EL (cell line): ENCODE results near the gene MBD3L3.
A peak's percentile ranks its signal among the peaks of the same experiment; 100 is the strongest.
"Not testable (repeated sequence)": the region's sequence is repeated elsewhere in the genome, so short reads cannot be mapped to it uniquely, and the experiment has no call there.

Experiments used
- DNase-seq: peaks from one replicate; pipeline ENCODE4 v3.0.0-alpha.2; 2016

MBD3L3 gene

DNA sequence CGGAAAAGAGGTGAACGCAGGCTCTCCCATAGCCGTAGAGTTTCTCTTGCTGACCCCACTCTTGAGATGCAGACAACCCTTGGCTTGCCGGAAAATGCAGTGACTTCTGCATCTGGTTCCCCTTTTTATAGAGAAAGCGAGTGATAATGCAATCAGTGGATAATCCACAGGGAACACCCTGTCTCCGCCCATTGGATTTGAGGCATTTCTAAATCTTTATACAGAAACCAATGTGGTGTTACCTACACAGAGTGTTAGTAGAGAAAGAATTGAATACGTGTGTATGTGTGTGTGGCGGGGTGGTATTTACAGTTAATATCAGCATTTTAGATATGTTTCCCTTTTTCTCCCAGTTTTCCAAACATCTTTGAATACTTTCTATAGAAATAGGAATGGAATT, at the start of gene MBD3L3:
MBD3L3 (minus strand) TSS at position 101 of the 400 bp plus-strand sequence; CDS start at position 30, 71 bp downstream.
- DNase-seq = not testable (repeated sequence)

DNA sequence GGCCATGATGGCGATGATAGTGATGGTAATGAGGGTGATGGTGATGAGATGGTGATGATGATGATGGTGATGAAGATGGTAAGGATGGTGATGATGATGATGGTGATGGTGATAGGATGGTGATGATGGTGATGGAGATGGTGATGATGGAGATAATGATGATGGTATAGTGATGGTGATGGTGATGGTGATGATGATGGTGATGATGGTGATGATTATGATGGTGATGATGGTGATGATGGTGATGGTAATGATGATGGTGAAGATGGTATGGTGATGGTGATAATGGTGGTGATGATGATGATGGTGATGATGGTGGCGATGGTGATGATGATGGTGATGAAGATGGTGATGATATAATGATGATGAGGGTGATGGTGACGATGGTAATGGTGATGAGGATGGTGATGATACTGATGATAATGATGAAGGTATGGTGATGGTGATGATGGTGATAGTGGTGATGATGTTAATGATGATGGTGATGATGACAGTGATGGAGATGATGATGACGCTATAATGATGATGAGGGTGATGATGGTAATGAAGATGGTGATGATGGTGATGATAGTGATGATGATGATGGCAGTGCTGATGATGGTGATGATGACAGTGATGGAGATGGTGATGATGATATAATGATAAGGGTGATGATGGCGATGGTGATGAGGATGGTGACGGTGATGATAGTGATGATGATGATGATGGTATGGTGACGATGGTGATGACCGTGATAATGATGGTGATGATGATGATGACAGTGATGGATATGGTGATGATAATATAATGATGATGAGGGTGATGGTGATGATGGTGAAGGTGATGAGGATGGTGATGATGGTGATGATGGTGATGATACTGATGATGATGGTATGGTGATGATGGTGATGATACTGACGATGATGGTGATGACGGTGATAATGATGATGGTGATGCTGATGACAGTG, 48.5 kb upstream of the MBD3L3 start:
- no peak for DNase-seq

DNA sequence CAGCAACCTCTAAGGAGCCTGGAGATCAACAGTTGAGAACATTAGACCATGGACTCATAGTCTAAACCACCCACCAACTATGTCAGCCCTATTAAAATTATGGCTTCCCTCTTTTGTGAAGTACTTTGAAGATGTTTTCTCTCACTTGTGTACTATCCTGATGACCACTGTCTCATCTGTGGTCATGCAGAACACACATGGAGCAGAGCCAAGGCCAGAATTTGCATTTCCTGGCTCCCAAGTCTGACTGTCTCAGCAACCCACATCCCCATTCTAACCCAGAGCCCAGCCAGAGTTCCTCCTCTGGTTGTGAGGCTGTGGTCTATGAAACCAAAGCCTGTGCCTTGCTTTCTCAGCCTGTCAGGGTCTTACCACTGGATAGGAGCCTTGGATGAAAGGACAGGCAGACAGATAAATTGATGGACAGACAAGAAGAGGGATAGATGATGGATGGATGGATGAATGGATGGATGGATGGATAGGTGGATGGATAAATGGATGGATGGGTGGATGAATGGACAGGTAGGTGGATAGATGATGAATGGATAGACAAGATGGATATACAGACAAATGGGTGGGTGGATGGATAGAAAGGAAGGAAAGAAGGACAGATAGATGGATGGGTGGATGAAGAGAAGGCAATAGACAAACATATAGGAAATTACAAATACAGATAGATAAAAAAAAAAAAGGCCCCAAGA, 46.4 kb upstream of the MBD3L3 start:
- DNase-seq = no peak

- no peak for DNase-seq
Observed at GRCh38 chr19:7101498-7102253, 43.2 kb upstream of the MBD3L3 start.

DNA sequence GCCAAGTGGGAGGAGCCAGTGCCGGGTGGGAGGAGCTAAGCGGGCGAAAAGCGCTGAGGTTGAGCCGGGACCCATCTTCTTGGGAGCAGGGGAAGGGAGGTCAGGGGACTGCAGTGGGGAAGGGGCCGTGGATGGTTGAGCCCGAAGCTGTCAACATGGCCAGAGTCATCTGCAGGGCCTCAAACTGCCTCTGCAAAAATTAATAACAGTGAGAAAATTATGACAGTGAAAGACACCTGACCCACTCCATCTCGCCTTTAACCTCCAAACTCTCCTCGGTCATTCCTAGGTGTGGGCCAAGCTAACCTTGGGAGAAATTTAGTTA, 41.1 kb upstream of the MBD3L3 start:
- no peak for DNase-seq

GRCh38 chr19:7098701-7099596, 40.5 kb upstream of the MBD3L3 start:
- DNase-seq = peak; percentile 92

- no peak for DNase-seq
Observed at GRCh38 chr19:7098096-7098495, 39.6 kb upstream of the MBD3L3 start.

DNA sequence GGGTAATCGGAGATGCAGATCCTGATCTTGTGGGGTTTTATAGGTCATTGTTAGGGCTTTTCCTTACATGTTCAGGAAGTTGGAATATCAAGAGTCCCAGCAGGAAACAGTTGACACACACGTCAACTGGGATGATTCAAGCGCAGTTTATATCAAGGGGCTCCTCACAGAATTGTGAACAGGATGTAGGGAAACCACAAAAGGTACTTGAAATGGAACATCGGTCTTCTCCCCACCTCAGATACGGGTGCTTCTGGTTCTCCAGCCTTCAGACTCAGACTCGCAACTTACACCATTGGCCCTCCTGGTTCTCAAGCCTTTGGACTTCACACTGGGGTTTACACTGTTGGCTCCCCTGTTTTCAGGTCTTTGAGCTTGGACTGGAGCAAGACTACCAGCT, 30.5 kb upstream of the MBD3L3 start:
- DNase-seq = no peak

- no peak for DNase-seq
Observed at GRCh38 chr19:7083076-7083956, 24.8 kb upstream of the MBD3L3 start.

- no peak for DNase-seq
Observed at GRCh38 chr19:7078008-7078407, 19.5 kb upstream of the MBD3L3 start.

DNA sequence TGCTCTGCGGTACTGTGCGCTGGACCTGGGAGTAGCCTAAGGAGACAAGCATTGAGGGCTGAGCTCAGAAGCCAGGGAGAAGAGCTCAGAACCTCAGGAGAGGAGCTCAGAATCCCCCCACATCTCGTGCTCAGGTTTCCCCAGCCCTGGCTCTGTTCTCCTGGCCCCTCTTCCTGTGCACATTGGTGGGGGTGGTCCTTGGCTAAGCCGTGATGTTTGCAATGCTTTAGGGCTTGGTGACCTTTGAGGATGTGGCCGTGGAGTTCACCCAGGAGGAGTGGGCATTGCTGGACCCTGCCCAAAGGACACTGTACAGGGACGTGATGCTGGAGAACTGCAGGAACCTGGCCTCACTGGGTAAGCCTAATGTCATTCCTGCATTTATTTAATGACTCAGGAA, 17.7 kb upstream of the MBD3L3 start:
- no peak for DNase-seq

- DNase-seq = no peak
Observed at GRCh38 chr19:7074705-7075282, 16.3 kb upstream of the MBD3L3 start.

DNA sequence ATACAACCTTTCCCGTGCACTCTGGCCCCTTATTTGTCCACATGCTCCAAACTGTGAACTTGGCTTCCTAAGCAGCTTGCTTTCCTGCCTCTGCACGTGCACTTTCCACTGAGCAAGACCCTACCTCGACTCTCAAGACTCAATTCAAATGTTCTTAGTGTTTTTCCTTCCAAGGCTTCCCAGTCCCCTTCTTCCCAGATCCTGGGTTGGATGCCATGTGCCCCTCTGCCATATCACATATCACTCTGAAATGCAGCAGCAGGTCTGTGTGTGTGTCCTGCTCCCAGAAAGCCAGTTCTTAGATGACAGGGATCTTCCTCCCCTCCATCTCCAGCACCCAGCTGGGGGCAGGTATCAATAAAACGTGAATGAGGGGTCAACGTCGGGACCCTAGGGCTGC, 14.1 kb upstream of the MBD3L3 start:
- no peak for DNase-seq

GRCh38 chr19:7069904-7070226, 11.4 kb upstream of the MBD3L3 start:
- no peak for DNase-seq

DNA sequence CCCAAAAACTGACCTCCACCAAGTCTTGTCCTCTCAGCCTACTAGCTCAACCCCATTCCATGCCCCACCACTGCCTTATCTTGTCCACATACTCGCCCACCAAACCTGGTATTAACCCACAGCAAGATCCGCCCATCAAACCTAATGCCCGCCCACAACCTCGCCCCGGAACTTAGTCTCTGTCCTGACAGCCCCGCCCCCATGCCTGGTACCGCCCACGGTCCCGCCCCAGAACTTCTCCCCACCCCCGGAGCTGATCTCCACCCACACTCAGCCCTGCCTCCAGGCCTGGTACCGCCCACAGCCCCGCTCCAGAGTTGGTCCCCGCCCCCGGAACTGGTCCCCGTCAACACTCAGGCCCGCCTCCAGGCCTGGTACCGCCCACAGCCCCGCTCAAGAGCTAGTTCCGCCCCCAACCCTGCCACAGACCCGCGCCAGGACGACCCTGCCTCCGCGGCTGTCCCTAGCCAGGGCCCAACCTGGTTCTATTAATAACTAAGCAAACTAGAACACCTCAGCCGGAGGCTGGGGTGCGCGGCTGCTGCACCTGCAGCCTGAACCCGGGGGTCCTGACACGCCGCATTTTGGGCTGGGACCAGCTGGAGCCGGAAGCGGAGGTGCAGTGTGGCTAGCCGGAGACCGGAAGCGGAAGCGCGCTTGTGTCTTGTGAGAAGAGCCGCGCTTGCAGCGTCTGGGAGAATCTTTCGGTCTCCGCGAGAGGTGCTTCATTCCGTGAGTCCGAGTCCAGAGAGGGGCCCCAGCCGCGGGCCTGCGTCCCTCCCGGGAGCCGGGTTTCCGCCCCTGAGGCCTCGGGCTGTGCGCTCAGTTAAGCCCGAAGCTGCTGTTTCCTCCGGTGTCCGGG, 10.8 kb upstream of the MBD3L3 start, which contains the start of gene ZNF557:
ZNF557 (plus strand) TSS at position 662 of the 862 bp plus-strand sequence. CDS start 5,372 bp downstream, outside the sequence.
- DNase-seq = peak; percentile 98

- no peak for DNase-seq
Observed at GRCh38 chr19:7068599-7068998, 10.1 kb upstream of the MBD3L3 start.

DNA sequence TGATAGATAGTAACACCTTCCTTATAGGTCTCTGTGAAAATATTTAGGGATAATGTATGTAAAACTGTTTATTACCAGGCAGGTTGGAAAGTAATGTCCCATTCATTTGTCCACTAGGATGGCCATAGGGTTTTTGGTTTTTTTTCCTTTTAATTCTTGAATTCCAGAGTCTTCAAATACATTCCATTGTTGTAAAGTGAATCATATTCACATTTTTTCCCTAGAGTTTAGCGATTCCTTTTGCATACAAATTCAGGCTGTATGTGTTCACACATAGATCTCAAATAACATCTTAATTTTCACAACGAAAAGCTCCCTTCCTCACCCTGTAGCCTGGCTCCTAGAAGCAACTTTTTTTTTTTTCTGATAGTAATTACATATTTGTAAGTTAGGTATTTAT, 9.2 kb upstream of the MBD3L3 start:
- DNase-seq = peak; percentile 63

DNA sequence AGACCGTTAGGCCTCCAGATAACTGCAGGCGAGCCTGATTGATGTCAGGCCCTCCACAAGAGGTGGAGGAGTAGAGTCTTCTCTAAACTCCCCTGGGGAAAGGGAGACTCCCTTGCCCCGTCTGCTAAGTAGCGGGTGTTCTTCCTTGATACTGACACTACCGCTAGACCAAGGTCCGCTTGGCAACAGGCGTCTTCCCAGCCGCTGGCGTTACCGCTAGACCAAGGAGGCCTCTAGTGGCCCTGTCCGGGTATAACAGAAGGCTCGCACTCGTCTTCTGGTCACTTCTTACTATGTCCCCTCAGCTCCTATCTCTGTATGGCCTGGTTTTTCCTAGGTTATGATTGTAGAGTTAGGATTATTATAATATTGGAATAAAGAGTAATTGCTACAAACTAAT, 8.6 kb upstream of the MBD3L3 start:
- peak; percentile 23 for DNase-seq

DNA sequence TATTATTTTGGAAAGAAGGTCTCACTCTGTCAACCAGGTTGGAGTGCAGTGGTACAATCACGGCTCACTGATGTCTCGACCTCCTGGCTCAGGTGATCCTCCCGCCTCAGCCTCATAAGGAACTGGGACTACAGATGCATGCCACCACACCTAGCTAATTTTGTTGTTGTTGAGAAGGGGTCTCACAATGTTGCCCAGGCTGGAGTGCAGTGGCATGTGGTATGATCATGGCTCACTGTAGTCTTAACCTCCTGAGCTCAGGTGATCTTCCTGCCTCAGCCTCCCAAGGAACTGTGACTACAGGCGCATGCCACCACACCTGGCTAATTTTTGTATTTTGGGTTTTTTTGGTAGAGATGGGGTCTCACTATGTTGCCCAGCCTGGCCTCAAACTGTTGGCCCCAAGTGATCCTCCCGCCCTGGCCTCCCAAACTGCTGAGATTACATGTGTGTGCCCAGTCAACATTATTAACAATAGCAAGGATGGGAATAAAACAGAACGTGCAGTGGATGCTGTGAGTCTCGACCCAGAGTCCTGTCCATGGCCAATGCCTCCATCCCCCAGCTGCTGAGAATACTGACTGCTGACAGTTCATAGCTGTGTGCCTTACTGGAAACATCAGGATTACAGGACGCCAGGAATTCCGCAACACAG, 5.4 kb upstream of the MBD3L3 start:
- no peak for DNase-seq
